ENCODE data around the gene OR56B1.

OR56B1 gene

GRCh38 chr11:5736396-5736795 is at the start of gene OR56B1:
TSS of gene OR56B1 (plus strand) at chr11:5736448. CDS start at chr11:5736517, 69 bp downstream.
- H3K4me1 ChIP-seq (ENCODE audit: insufficient read depth, low read length, severe bottlenecking) = no peaks in the 10 kb centered on the region
- H3K4me2 ChIP-seq (ENCODE audit: low read length) = no peak within 1 kb of the TSS
- H3K27ac ChIP-seq (ENCODE audit: low read depth, low read length, poor library complexity, severe bottlenecking) = no peak within 1 kb of the TSS
- H3K9ac ChIP-seq (ENCODE audit: low read length) = no peak within 1 kb of the TSS
- H3K27me3 ChIP-seq (ENCODE audit: insufficient read depth, low read length) = no peaks in the 10 kb centered on the region
- no peaks in the 10 kb centered on the region for H3F3A ChIP-seq (ENCODE audit: insufficient read depth, low read length)
- no peaks in the 10 kb centered on the region for H3K9me2 ChIP-seq (ENCODE audit: low read depth, low read length)
- H3K36me3 ChIP-seq (ENCODE audit: insufficient read depth, low read length) = no peaks in the 10 kb centered on the region
- H3K4me3 ChIP-seq (ENCODE audit: low read depth, low read length, poor library complexity, severe bottlenecking) = no peak within 1 kb of the TSS
- no peaks in the 10 kb centered on the region for H3K9me3 ChIP-seq (ENCODE audit: low read length)
- no peak within 1 kb of the TSS for H2AFZ ChIP-seq (ENCODE audit: low read length)
- no peaks in the 10 kb centered on the region for H3K79me2 ChIP-seq (ENCODE audit: insufficient read depth, low read length)
- no peaks in the 10 kb centered on the region for H4K20me1 ChIP-seq (ENCODE audit: insufficient read depth, low read length)
- no peak for TF ChIP-seq EZH2 (IDR thresholded peaks at IDR 0.05; ENCODE audit: borderline replicate concordance, low read length)
- TF ChIP-seq CTCF (IDR thresholded peaks at IDR 0.05; ENCODE audit: low read length) = no peak

GRCh38 chr11:5688482-5688881 is 47.8 kb upstream of the OR56B1 start:
- no peaks in the 10 kb centered on the region for H3K27me3 ChIP-seq (ENCODE audit: insufficient read depth, low read length)
- no peaks in the 10 kb centered on the region for H3F3A ChIP-seq (ENCODE audit: insufficient read depth, low read length)
- no peak overlapping the region for H2AFZ ChIP-seq (ENCODE audit: low read length)
- no peaks in the 10 kb centered on the region for H3K36me3 ChIP-seq (ENCODE audit: insufficient read depth, low read length)
- peaks cover 49% of the 10 kb centered on the region for H3K4me1 ChIP-seq (ENCODE audit: insufficient read depth, low read length, severe bottlenecking)
- no peaks in the 10 kb centered on the region; the same call in 1 of the 2 replicates for H3K79me2 ChIP-seq (ENCODE audit: insufficient read depth, low read length)
- peak overlapping the region; percentile 93 for H3K27ac ChIP-seq (ENCODE audit: low read depth, low read length, poor library complexity, severe bottlenecking)
- no peaks in the 10 kb centered on the region for H3K9me2 ChIP-seq (ENCODE audit: low read depth, low read length)
- H3K9me3 ChIP-seq (ENCODE audit: low read length) = no peaks in the 10 kb centered on the region
- no peak overlapping the region for H3K9ac ChIP-seq (ENCODE audit: low read length)
- no peak for TF ChIP-seq CTCF (IDR thresholded peaks at IDR 0.05; ENCODE audit: low read length)
- H4K20me1 ChIP-seq (ENCODE audit: insufficient read depth, low read length) = no peaks in the 10 kb centered on the region
- no peak overlapping the region for H3K4me2 ChIP-seq (ENCODE audit: low read length)
- no peak overlapping the region for H3K4me3 ChIP-seq (ENCODE audit: low read depth, low read length, poor library complexity, severe bottlenecking)

GRCh38 chr11:5689551-5689983 is 46.7 kb upstream of the OR56B1 start, which contains the start of gene TRIM22:
TSS of gene TRIM22 (plus strand) at chr11:5689790. CDS start at chr11:5696233, 6,443 bp downstream.
- Histone ChIP-seq H2AFZ (ENCODE audit: low read length) (peak within 1 kb of the TSS; percentile 80; the same call in 1 of the 2 replicates), H3K27me3 (ENCODE audit: insufficient read depth, low read length) (no peaks in the 10 kb centered on the region), H3K4me2 (ENCODE audit: low read length) (peak within 1 kb of the TSS; percentile 82), H3K9ac (ENCODE audit: low read length) (peak within 1 kb of the TSS; percentile 89), H3K4me3 (ENCODE audit: low read depth, low read length, poor library complexity, severe bottlenecking) (peak within 1 kb of the TSS; percentile 80), H3K9me3 (ENCODE audit: low read length) (no peaks in the 10 kb centered on the region), H3K27ac (ENCODE audit: low read depth, low read length, poor library complexity, severe bottlenecking) (peak within 1 kb of the TSS; percentile 93), H3K4me1 (ENCODE audit: insufficient read depth, low read length, severe bottlenecking) (peaks cover 42% of the 10 kb centered on the region), H3K79me2 (ENCODE audit: insufficient read depth, low read length) (no peaks in the 10 kb centered on the region; the same call in 1 of the 2 replicates), H3K36me3 (ENCODE audit: insufficient read depth, low read length) (no peaks in the 10 kb centered on the region), H3F3A (ENCODE audit: insufficient read depth, low read length) (no peaks in the 10 kb centered on the region), H3K9me2 (ENCODE audit: low read depth, low read length) (no peaks in the 10 kb centered on the region), H4K20me1 (ENCODE audit: insufficient read depth, low read length) (no peaks in the 10 kb centered on the region)
- TF ChIP-seq EZH2 (IDR thresholded peaks at IDR 0.05; ENCODE audit: borderline replicate concordance, low read length) (no peak), CTCF (IDR thresholded peaks at IDR 0.05; ENCODE audit: low read length) (no peak)
